ENCODE measurements around the gene CCBE1.

GRCh38 chr18:59423259-59423658, 274.0 kb downstream of the CCBE1 start:
- TF ChIP-seq CTCF (IDR thresholded peaks at IDR 0.05; ENCODE audit: insufficient read depth, low read depth, low read length): no peak
- no peak for TF ChIP-seq EZH2 (IDR thresholded peaks at IDR 0.05; ENCODE audit: insufficient read depth, low read length)
